Neural progenitor cell (in vitro differentiated cells): Measurements from ENCODE around the gene LIPN.

Experiments used
- CTCF ChIP-seq: fragments of 200-600 bp; sonication (generic); IDR thresholded peaks from 2 replicates; pipeline ENCODE4 v1.5.1; 2017; ENCODE audit warnings: antibody characterized with exemption, mild to moderate bottlenecking
- EZH2 ChIP-seq: fragments of 200-600 bp; sonication (generic); IDR thresholded peaks from 2 replicates; pipeline ENCODE4 v1.6.1; 2017; ENCODE audit warnings: antibody characterized with exemption, mild to moderate bottlenecking, moderate library complexity
- EZH2phosphoT487 ChIP-seq: fragments of 200-600 bp; sonication (generic); IDR thresholded peaks from 2 replicates; pipeline ENCODE4 v1.6.1; 2017; ENCODE audit warnings: antibody characterized with exemption

DNA sequence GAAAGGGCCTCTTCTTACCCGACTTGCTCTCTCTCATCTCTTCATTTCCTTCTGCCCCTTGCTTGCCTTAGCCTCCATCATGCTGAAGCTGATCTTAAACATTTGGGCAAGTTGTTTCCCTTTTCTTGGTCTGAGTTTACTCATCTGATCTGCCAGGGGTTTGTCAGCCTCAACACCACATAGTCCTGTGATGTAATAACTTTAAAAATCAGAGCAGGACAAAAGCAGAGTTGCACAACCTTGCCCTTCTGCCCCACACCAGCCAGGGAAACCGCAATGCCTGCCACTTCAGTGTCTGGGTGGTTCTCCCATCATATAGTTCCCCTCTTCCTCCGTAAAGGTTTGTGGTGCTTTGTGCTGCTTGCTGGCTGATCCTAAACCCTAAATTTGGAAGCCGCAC is 32.8 kb downstream of the LIPN start:
- TF ChIP-seq CTCF (no peak), EZH2phosphoT487 (no peak), EZH2 (no peak)
